RCC 7860 (cell line): ENCODE results near the gene CYSLTR2.

ENCODE experiments used
- DNase-seq: peaks from one replicate; pipeline ENCODE4 v3.0.0-alpha.2; 2015; ENCODE audit warnings: low spot score
- FAIRE-seq: peaks from 2 replicates; lab custom pipeline; 2012; peaks lifted over from hg19 to GRCh38; lab: Jason Lieb, UNC

The CYSLTR2 gene, protein sequence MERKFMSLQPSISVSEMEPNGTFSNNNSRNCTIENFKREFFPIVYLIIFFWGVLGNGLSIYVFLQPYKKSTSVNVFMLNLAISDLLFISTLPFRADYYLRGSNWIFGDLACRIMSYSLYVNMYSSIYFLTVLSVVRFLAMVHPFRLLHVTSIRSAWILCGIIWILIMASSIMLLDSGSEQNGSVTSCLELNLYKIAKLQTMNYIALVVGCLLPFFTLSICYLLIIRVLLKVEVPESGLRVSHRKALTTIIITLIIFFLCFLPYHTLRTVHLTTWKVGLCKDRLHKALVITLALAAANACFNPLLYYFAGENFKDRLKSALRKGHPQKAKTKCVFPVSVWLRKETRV

DNA sequence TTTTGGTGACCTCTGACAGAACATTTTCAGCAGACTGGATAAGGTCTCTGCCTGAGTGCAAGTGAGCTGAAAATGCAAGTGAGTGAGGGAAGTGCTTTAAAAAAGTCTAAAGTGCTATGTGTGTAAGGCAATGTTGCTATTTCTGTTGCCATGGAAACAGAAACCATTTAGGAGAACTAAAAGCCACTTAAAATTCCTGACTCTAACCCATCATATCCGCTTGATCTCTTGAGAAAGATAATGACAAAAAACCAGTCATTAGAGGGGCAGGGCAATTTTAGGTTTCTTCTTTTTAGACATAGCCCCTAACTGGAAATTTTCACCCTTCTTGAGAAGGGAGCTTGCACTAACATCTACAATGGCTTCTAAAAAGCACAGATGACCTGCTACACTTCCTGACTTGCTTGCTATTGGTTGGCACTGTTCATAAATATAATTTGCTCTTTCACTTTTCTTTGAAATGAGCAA is at the start of gene CYSLTR2:
Gene CYSLTR2 (plus strand): TSS at position 458 of the 468 bp plus-strand sequence. CDS start 52,889 bp downstream, outside the sequence.
- no peak for FAIRE-seq
- DNase-seq: no peak

DNA sequence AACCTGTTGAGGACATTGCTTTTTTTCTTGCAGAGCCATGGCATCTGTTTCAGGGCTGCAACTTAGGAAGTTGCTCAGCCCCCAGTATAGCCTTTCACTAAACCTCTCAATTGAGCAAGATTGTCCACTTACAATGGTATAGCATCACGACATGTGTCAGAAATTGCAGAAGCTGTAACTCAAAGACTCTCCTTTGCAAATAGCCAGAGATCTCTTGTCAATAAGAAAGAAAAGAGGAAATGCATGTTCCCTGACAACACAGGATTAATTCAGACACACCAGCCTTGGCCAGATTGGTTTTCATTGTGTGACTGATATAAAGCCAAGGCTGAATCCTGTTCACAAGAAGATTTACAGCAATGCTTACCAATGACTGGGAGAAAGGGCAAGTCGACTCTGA is 38.7 kb upstream of the CYSLTR2 start:
- no peak for DNase-seq
- FAIRE-seq: no peak

DNA sequence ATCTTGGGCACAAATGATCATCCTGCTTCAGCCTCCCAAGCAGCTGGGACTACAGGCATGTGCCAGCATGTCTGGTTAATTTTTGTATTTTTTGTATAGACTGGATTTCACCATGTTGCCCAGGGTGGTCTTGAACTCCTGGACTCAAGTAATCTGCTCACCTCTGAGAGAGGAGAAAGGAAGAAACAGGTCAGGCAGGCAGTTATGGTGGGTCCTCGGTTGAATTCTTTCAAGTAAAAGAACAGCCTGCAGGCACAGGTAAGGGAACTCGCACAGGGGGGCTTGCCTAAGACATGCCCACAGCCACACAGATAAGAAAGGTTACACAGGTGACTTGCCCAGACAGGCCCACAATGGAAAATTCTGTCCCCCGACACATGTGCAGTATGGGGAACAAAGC is 34.8 kb upstream of the CYSLTR2 start:
- FAIRE-seq (no peak), DNase-seq (no peak)

DNA sequence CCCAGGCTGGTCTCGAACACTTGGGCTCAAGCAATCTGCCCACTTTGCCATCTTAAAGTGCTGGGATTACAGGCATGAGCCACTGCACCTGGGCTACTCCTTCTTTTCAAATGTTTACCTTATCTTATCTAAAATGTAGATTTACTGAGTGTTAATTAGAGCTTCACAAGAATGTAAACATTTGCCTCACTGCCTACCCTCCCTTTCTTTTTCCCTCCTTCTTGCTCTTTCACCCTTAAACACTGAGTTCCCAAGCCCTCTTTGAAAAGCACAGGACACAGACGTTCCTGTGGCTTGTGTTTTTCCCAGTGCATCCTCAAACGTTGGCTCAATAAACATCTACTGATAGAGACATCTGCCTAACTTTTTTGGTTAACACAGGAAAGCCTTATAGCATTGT is 32.7 kb upstream of the CYSLTR2 start:
- FAIRE-seq (no peak), DNase-seq (no peak)

DNA sequence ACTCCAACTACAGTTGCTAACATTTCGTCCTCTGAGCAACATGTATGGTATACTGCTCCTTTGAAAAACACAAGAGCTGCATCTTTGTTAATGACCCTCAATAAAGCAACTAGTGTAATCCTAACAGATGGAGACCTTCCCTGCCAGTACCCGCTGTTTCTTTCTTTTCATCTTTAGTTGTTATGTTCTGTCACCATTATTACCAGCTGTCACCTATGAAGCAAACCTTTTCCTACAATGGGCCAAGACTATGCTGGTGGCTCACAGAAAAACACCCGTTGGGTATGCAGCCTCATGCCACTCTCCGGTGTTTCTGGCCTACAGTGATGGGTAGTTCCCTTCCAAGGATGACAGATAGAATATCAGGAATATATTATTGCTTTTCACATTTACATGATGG is 29.7 kb upstream of the CYSLTR2 start:
- FAIRE-seq: no peak

DNA sequence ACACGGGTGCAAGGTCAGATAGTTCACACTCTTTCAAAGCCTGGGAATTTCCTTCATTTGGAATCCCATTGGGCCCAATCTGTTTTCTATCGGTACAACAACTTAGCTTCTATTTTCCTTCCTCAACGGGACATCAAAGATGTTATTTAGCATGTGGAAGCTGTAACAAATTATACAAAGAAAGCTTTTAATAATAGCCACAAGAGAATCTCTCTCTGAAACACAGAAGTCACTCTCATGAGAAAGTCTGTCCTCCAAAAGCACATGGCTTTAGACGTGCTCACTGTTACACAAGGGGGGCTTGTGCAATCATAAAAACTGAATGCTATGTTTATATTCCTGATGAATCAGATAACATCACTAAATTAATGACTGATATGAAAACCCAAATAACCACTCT is 28.9 kb upstream of the CYSLTR2 start:
- no peak for FAIRE-seq
- DNase-seq: no peak

More for the DNA sequence above, 29.7 kb upstream of the CYSLTR2 start:
- no peak for DNase-seq

DNA sequence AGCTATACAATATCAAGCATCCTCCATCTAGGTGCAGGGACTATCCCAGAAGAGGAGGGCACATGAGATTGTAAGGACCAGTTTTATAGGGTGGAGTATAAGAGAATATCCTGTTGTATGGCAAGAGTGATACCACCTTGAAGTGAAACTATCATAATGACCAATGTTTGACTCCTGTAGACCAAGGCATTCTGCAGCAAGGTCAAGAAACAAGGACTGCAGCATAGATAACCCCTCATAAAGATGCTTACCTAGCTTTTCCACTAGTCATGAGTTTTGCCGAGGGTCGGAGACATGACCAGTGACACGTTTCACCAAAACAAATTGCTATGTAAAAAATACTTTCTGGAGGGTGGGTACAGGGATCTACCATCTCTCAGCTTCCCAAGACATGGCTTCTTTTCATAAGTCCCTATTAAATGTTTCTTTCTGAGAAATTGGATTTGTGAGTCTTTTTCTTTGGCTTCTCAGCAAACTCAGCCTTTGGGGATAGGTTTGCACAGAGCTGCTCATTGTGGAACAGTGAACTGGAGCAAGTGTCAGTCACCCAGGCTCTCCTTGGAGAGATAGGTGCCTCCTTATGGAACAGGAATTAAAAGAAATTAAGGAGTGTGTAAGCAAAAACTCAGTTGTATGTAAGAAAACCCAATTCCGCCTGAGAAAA is 28.2 kb upstream of the CYSLTR2 start:
- no peak for FAIRE-seq
- no peak for DNase-seq

DNA sequence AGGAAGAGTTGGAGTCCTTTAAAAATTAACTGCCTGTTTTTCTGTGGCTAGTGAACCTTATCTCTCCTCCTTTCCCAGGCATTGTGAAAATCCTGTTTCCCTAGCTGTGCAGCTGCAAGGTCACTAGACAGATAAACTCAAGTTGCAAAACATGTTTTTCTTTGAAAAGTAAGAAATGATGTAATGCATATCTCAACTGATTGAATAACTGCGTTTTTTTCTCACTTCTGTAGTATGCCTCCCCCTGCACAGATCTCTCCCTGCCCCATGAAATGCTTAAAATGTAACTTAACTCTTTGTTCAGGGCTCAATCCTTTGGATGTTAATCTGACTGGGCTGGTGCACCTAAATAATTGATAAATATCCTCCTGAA is 27.7 kb upstream of the CYSLTR2 start:
- no peak for DNase-seq

DNA sequence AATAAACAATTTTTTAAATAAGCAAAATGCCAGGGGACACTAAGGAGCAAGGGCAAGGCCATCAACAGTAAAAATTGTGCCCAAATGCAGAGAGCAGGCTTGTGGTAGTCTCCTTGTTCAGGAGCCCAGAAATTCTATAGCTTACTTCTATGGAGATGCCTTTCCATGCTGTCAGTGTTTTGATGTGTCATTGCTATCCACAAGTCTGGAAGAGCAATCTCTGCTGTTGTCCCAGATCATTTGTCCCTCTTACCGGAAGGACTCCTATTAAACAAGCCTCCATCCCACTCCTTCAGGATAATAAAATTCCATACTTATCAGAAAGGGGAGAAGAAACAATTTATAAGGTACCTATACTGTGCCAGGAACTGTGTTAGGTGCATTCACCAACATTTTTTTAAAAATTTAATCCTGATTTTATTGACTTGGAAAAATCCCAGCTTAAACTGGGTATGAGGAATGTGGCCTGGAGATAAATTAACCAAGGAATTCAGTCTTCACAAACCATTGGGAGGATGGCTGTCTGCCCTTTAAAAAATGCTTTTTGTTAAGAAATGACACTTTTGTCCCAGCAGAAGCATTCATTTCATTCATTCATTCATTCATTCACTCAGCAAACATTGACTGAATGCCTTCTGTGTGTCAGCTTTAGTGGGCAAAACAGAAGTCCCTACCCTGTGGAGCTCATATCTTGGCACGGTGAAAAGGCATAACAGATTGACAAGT is 26.8 kb upstream of the CYSLTR2 start:
- no peak for DNase-seq
- FAIRE-seq: no peak

More for the DNA sequence above, 27.7 kb upstream of the CYSLTR2 start:
- FAIRE-seq: peak; percentile 48

DNA sequence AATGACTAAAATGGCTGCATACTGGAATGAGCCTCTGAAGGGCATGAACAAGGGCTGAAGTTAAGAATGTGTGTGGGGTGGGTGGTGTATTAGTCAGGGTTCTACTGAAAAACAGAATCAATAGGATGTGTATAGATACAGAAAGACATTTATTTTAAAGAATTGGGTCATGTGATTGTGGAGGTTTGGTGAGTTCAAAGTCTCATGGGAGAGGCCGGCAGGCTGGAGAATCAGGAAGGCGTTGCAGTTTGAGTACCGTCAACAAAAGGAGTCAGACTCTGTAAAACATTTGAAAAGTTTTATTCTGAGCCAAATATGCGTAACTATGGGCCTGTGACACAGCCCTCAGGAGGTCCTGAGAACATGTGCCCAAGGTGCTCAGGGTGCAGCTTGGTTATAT is 24.5 kb upstream of the CYSLTR2 start:
- DNase-seq: no peak
- FAIRE-seq: no peak

DNA sequence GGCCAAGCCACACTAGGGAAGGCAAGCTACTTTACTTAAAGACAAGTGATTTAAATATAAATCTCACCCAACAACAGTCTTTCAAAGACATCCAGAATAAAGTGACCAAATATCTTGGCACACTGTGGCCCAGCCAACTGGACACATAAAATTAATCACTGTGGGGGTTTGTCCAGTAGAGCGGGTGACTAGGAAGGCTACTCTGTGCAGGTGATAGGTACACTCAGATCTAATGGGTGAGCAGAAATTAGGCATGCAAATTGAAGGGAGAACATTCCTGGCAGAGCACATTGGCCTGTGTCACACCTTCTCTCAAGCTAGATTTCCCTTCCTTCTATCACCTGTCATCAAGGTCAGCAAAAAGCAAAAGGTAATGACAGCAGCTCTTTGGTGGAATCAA is 23.4 kb upstream of the CYSLTR2 start:
- FAIRE-seq: no peak
- no peak for DNase-seq

DNA sequence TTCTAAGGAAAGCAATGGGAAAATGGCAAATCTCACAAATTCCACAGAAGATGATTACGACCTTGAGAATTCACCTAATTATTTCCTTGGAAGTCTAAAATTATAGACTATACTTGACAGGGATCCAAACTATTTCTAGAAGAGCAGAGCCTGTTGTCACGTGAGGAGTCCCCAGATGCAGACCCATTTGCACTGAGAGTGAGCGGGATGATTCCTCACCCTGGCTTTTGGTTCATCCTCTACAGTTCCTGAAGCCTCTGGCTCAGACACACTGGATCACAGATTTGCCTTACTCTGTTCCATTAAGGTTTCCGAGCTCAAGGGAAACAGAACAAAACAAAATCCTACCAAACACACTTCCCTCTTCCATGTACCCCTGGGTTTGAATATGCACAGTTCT is 23.0 kb upstream of the CYSLTR2 start:
- DNase-seq (no peak), FAIRE-seq (no peak)

DNA sequence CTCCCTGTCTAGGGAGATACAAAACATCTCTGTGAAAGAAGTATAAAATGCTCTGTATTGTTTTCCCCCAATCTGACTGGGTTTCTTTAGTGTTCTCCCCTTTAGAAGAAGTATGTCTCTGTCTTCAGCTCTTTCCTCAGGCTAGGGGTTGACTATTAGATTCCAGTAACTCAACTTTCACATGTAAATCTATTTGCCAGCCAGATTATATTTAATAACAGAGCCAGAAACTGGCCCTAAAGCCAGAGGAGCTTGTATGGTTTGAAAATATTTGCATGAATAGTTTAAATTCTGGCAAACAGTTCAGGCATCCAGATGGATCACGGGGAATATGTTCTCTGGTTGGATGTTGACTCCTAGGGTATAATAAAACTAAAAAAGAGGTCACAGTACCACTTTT is 22.3 kb upstream of the CYSLTR2 start:
- FAIRE-seq (no peak), DNase-seq (no peak)

DNA sequence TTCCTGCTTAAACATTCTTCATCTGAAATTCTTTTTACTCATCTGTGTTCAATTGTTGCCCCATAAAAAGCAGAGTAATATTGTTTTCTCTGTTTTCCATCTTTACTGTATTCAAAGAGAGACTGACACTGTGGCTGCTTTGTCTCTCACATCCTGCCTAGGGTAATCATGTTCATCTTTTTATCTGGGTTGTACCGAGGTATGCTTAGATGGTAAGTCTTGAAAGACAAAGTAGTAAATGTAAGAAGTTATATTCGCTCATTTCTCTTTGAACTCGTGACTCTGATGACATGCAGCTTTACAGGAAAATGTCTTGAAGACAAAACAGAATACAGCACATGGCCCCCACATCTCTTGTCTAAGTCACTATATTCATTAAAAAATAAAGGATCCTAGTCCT is 20.0 kb upstream of the CYSLTR2 start:
- DNase-seq: no peak
- FAIRE-seq: no peak

DNA sequence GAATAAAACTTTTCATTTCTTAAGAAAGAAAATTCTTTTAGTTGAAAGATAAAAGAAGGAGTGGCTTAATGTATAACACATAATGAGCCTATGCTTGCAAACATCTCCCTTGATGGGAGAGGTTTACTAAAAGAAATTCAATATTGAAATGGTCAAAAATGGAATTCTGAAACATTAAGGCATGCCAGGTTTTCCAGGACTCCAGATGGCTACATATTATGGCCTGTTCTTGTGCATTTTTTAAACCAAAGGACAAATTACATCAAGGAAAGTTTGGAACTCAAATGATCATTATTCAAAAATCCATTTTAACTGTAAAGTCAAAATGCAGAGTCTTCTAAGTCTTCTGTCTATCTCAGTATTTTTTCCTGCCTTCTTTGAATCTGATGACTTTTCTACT is 19.1 kb upstream of the CYSLTR2 start:
- DNase-seq (no peak), FAIRE-seq (no peak)

DNA sequence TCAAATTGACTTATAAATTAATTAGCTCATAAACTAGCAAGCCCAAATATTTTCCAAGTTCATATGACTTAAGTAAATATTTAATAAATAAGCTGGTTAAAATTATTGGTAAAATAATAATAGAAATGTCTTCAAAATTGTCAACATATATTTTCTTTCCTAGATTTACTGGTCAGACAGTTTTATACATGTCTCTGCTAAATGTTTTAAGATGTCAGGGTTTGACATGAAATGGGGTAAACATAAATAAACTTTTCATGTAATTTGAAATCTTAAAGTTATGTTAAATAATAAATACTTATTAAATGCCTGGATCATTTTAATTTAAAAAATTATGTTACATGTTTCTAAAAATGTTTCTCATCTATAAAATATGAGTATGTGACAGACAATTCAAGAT is 18.3 kb upstream of the CYSLTR2 start:
- DNase-seq: no peak
- FAIRE-seq: no peak

DNA sequence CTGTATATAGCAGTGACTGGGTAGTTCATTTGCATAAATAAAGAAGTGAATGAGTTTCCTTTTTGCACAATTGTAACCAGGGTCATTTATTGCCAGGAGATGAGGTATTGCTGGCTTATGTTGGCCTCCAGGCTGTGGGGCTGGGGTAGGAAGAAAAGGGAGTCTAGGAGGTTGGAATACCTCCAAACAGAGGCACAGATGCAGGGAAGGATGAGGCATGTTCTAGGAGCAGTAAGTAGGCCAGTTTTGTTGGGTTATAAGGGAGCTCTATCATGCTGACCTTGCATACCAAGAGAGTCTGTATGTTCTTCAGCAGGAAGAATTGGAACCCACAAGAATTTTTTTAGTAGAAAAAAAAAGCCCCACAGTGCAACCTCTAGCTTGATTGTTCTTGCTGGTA is 17.2 kb upstream of the CYSLTR2 start:
- DNase-seq: no peak
- no peak for FAIRE-seq

DNA sequence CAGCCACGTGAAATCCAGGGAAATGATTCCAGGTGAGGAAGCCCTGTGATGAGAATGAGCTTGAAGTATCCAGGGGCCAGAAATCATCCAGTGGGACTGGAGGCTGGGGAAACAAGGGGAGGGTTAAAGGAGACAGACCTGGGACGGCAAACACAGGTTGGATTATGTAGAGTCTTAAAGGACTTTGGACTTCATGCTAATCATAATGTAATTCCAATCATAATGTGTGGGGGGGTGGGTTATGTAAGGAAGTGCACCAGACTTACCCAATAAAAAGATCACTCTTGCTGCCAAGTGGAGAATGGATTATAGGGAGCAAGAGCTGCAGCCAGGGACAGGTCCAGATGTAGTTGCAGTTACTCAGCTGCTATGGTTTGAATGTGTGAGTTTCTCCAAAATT is 16.1 kb upstream of the CYSLTR2 start:
- FAIRE-seq: no peak
- no peak for DNase-seq

DNA sequence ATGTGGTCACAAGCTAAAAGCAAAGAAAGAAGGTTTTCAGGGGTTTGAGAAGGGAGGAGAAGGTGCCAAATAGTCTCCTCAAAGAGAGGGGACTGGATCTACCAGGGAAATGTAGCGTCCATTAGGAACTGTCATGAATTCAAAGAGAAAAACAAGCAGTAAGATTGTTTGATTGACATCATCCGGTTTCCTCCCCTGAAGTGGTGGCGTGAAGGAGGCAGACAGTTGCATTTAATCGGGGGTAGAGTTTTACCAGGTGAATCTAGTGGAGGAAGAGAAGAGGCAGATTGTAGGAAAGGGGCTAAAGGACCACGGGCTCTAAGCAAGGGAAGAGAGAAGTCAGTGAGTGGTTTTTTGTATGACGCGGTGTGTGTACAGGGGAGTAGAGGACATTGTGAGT is 13.0 kb upstream of the CYSLTR2 start:
- DNase-seq: no peak
- FAIRE-seq: no peak

DNA sequence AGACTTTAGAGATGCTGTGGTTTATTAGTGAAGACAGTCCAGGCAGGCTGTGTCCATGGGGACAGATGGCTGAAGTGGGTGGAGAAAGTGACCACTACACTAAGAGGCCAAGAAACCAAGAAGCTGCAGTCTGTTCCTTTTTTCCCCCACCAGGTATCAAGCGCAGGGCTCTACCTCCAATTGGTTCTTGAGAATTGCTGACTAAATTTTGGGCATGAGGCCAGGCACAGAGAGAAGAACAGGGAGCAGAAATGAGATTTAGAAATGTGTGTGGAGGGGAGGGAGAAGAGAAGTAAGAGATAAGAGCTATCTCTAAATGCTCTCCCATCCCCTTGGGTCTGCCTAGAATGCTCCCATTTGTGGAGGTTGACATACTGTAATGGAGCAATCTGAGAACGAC is 12.3 kb upstream of the CYSLTR2 start:
- DNase-seq (no peak), FAIRE-seq (no peak)

DNA sequence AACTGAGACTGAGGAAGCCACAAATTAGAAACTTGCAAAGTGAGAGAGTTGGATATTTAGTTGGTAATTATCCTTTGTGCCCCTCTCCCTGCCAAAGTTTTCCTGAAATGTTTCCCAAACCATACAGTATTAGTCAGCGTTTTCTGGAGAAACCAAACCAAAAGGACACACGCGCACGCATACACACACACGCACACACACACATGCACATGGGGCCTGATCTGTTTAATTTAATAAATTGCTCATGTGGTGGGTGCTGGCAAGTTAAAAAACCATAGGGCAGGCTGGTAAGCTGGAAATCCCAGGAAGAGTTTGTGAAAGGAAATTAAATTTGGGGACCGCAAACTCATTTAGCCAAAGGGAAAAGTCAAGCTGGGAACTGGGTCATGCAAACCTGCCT is 11.7 kb upstream of the CYSLTR2 start:
- FAIRE-seq (no peak), DNase-seq (no peak)

DNA sequence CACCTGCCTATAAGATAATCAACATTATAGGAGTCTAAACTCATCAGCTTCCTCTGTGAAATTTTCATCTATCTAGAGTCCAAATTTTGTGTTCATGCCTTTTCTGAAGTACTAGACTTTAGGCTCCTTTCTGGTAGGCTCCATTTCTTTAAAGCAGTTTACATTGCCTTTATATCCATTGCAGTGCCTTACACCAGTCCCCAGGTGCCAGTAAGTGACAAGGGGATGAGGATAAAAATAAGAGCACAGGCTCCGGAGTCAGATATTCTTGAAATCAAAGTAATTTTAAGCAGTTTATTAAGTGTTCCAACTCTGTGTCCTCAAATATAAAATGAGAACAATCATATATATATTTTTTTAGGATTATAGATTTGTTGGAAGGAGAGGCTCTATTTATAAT is 10.6 kb upstream of the CYSLTR2 start:
- no peak for FAIRE-seq
- DNase-seq: no peak
